ENCODE measurements around the gene SCGB3A1. TPM values are rescaled to one million over a fixed set of nuclear protein-coding genes. Genes with fewer than 3 reads are reported as not detected.

Gene SCGB3A1
- total RNA-seq, 1 donor from 2014 or later: not detected

DNA sequence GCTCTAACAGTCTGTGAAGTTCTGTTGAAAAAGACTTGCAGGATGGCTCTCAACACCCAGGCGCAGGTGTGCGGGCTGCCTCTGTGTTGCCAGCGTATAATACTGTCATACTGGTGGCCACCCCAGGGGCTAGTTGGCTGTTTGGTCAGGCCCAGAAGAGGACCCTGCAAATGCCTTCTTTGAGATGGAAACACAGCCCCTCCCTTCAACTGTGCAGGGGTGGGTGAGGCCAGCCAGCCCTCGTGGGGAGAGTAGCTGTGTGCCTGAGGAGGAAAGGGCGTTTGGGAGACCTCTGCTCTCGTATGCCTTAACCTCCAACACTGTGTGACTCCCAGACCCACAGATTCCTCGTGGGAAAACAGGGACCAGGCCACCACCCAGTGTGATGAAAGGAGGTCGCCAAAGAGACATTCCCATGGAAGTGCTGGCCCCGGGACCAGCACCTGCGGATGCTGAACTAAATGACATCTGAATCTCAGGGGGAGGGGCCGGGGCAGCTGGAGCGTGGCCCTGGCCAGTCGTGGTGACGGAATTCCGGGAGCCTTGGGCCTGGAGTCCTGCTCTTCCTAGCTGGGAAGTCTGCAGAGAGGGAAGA lies 11.3 kb upstream of the SCGB3A1 start:
- Mint-ChIP-seq H3K36me3 (ENCODE audit: insufficient read depth) (no peaks in the 10 kb centered on the region), H3K27ac (no peak overlapping the region), H3K4me1 (ENCODE audit: low read depth) (no peaks in the 10 kb centered on the region), H3K27me3 (peaks cover 22% of the 10 kb centered on the region), H3K9me3 (ENCODE audit: low read depth) (no peaks in the 10 kb centered on the region), H3K4me3 (ENCODE audit: low read depth) (no peak overlapping the region)
- no peak for DNase-seq (ENCODE audit: low spot score, unreplicated experiment)
- TF ChIP-seq, protein P1, sequence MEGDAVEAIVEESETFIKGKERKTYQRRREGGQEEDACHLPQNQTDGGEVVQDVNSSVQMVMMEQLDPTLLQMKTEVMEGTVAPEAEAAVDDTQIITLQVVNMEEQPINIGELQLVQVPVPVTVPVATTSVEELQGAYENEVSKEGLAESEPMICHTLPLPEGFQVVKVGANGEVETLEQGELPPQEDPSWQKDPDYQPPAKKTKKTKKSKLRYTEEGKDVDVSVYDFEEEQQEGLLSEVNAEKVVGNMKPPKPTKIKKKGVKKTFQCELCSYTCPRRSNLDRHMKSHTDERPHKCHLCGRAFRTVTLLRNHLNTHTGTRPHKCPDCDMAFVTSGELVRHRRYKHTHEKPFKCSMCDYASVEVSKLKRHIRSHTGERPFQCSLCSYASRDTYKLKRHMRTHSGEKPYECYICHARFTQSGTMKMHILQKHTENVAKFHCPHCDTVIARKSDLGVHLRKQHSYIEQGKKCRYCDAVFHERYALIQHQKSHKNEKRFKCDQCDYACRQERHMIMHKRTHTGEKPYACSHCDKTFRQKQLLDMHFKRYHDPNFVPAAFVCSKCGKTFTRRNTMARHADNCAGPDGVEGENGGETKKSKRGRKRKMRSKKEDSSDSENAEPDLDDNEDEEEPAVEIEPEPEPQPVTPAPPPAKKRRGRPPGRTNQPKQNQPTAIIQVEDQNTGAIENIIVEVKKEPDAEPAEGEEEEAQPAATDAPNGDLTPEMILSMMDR (IDR thresholded peaks at IDR 0.05; ENCODE audit: unreplicated experiment): no peak

DNA sequence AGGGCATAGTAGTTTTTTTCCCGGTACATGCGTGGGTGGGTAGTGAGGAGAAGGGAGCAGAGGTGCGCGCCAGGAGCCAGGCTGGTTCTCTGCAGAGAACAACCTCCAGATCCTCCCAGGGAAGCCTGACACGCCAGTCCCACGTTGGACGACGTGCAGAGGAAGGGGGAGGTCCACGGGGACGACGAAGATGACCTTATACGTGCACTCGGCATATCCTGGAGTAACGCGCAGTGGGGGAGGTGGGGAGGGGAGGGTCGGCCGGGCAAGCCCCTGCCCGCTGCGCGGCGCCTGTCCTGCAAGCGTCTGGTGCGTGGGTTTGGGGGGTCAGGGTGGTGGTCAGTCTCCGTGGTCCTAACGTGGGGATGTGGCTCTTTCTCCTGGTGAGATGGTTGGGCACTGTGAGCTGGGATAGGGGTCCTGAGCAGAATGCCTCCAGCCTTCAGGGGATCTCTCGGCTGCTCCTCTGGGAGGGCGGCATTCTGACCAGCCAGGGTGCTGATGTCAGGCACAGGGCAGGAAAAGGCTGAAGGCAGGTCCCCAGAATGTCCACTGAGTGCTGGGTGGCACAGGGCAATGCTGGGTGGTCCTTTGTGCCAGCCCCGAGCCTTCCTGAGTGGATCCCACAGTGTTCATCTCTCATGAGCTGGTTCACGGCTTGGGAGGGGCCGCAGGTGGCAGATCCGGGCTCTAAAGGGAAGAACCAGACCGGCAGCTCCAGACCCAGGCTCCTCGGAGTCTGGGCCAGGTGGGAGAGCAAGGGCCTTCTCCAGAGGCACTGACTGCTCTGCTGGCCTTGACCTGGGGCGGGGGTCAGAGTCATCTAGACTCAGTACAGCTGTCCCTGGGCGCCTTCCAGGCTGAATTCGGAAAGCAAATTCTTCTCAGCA lies 10.5 kb upstream of the SCGB3A1 start:
- TF ChIP-seq, protein P1 (IDR thresholded peaks at IDR 0.05; ENCODE audit: unreplicated experiment): no peak
- Mint-ChIP-seq H3K4me3 (ENCODE audit: low read depth) (no peak overlapping the region), H3K27me3 (peaks cover 22% of the 10 kb centered on the region), H3K27ac (no peak overlapping the region), H3K36me3 (ENCODE audit: insufficient read depth) (no peaks in the 10 kb centered on the region), H3K4me1 (ENCODE audit: low read depth) (no peaks in the 10 kb centered on the region), H3K9me3 (ENCODE audit: low read depth) (no peaks in the 10 kb centered on the region)
- no peak for DNase-seq (ENCODE audit: low spot score, unreplicated experiment)

DNA sequence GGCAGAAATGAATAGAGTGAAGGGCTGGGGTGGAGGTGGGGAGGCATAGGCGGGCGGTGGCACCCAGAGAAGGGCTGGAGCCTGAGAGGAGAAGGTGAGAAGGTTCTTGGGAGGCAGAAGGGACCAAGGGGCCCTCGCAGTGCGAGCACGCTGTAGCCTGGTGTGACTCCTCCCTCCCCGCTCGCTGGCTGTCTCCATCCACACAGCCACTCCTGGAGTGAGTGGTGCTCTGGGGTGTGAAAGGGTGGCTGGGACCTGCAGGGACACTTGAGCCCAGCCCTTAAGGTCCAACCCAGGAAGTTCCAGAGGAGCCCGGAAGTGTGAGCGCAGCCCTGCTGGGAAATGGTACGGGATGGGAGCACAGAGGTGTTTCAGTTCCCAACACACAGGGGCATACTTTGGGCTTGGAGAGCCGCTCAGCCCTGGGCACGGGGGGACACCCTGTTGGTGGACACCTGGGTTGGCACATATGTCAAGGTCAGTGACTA lies 9.3 kb upstream of the SCGB3A1 start:
- no peak for DNase-seq (ENCODE audit: low spot score, unreplicated experiment)
- Mint-ChIP-seq H3K36me3 (ENCODE audit: insufficient read depth) (no peaks in the 10 kb centered on the region), H3K9me3 (ENCODE audit: low read depth) (no peaks in the 10 kb centered on the region), H3K27ac (no peak overlapping the region), H3K4me1 (ENCODE audit: low read depth) (no peaks in the 10 kb centered on the region), H3K4me3 (ENCODE audit: low read depth) (no peak overlapping the region), H3K27me3 (peaks cover 18% of the 10 kb centered on the region)
- TF ChIP-seq, protein P1 (IDR thresholded peaks at IDR 0.05; ENCODE audit: unreplicated experiment): no peak

DNA sequence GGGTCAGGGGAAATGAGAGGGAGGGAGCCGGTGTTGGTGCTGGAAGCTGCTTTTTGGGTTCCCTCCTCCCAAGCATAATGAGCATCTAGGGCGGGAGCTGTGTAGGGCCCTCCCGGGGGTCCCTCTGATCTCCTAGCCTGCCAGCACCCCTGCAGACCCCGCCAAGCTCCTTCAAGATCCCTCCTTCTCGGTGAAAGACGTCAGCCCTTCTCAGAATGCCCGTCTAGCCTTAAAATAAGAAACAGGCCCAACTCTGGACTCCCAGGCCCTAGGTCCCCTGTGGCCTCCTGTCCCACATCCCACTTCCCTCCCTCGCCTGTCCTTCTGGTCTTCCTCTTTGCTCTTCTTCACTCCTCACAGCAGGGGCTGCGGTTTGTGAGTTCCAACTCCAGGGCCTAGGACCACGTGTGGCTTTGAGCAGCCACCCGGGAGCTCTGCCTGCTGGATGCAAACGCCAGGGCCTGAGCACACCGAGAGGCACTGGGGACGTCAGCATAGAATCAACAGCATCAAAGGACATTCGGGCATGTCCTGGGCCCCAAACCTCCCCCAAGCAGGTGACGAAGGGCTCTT lies 8.8 kb upstream of the SCGB3A1 start:
- Mint-ChIP-seq H3K4me3 (ENCODE audit: low read depth) (no peak overlapping the region), H3K4me1 (ENCODE audit: low read depth) (no peaks in the 10 kb centered on the region), H3K36me3 (ENCODE audit: insufficient read depth) (no peaks in the 10 kb centered on the region), H3K9me3 (ENCODE audit: low read depth) (no peaks in the 10 kb centered on the region), H3K27me3 (peaks cover 14% of the 10 kb centered on the region), H3K27ac (no peak overlapping the region)
- TF ChIP-seq, protein P1 (IDR thresholded peaks at IDR 0.05; ENCODE audit: unreplicated experiment): no peak
- no peak for DNase-seq (ENCODE audit: low spot score, unreplicated experiment)

DNA sequence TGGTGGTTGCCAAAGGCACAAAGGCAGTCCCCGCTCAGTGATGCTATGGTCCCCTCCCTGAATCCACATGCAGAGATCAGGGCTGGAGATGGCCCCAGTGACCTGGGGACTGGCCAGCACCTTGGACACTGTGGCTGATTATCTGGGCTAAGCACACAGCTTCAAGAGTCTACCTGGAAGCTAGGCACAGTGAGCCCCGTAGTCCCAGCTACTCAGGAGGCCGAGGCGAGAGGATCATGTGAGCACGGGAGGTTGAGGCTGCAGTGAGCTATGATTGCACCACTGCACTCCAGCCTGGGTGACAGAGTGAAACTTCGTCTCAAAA lies 8.3 kb upstream of the SCGB3A1 start:
- no peak overlapping the region for H3K4me3 Mint-ChIP-seq (ENCODE audit: low read depth)
- no peaks in the 10 kb centered on the region for H3K9me3 Mint-ChIP-seq (ENCODE audit: low read depth)
- peaks cover 13% of the 10 kb centered on the region for H3K27me3 Mint-ChIP-seq
- TF ChIP-seq, protein P1 (IDR thresholded peaks at IDR 0.05; ENCODE audit: unreplicated experiment): no peak
- H3K4me1 Mint-ChIP-seq (ENCODE audit: low read depth): peaks cover 1% of the 10 kb centered on the region
- no peaks in the 10 kb centered on the region for H3K36me3 Mint-ChIP-seq (ENCODE audit: insufficient read depth)
- H3K27ac Mint-ChIP-seq: no peak overlapping the region
- no peak for DNase-seq (ENCODE audit: low spot score, unreplicated experiment)
